K562 (cell line): ENCODE results near the gene STT3B. TPM values are rescaled to one million over a fixed set of nuclear protein-coding genes. Genes with fewer than 3 reads are reported as not detected.

ENCODE experiments used
- ARHGAP35 ChIP-seq: fragments of 450-650 bp; IDR thresholded peaks from 2 replicates; pipeline ENCODE4 v1.6.1; 2018; ENCODE audit not compliant: partially characterized antibody
- BMI1 ChIP-seq: fragments of 150-350 bp; IDR thresholded peaks from 2 replicates; pipeline ENCODE4 v1.6.1; 2014; ENCODE audit warnings: low read length
- BRD4 ChIP-seq: fragments of 200-600 bp; sonication (generic); IDR thresholded peaks from 2 replicates; pipeline ENCODE4 v1.6.1; 2017; ENCODE audit warnings: inconsistent platforms
- CCNT2 ChIP-seq: IDR thresholded peaks from 2 replicates; pipeline ENCODE4 v1.6.1; 2011; ENCODE audit warnings: borderline replicate concordance, low read depth, mild to moderate bottlenecking, moderate library complexity, mixed read lengths, low read length; ENCODE audit not compliant: insufficient read length; ENCODE audit errors: extremely low read depth
- FOSL1 ChIP-seq: fragments of 200-800 bp; sonication (Bioruptor generic); conservative IDR thresholded peaks from 2 replicates; pipeline ENCODE4 v1.6.1; 2016; ENCODE audit warnings: missing genetic modification characterization, missing compliant biosample characterization
- HDAC6 ChIP-seq: IDR thresholded peaks from 2 replicates; pipeline ENCODE4 v1.6.1; 2012; ENCODE audit warnings: low read depth, mild to moderate bottlenecking, control low read depth, inconsistent platforms, low read length, moderate library complexity
- HMG20A ChIP-seq: fragments of 450-650 bp; formaldehyde crosslinking; conservative IDR thresholded peaks from 2 replicates; pipeline ENCODE4 v1.4.0; 2020; ENCODE audit warnings: mild to moderate bottlenecking, mixed read lengths
- LEF1 ChIP-seq: fragments of 450-650 bp; IDR thresholded peaks from 2 replicates; pipeline ENCODE4 v1.6.1; 2016; ENCODE audit warnings: mild to moderate bottlenecking
- NKRF ChIP-seq: fragments of 450-650 bp; IDR thresholded peaks from 2 replicates; pipeline ENCODE4 v1.6.1; 2016; ENCODE audit warnings: borderline replicate concordance
- POLR2H ChIP-seq: IDR thresholded peaks from 2 replicates; pipeline ENCODE4 v1.6.1; 2016; ENCODE audit warnings: missing genetic modification characterization, low read depth, mild to moderate bottlenecking, control low read depth, missing compliant biosample characterization, moderate library complexity
- PRMT5 ChIP-seq: sonication (generic); formaldehyde crosslinking; IDR thresholded peaks from 2 replicates; pipeline ENCODE4 v1.5.0; 2020; ENCODE audit warnings: missing genetic modification reagents
- SMAD4 ChIP-seq: fragments of 250-450 bp; sonication (Bioruptor Pico); conservative IDR thresholded peaks from 2 replicates; pipeline ENCODE4 v1.8.0; 2021; ENCODE audit warnings: inconsistent platforms, mild to moderate bottlenecking, moderate library complexity
- SRSF1 ChIP-seq: fragments of 200-400 bp; formaldehyde crosslinking; IDR thresholded peaks from 2 replicates; pipeline ENCODE4 v1.6.1; 2017; ENCODE audit warnings: mild to moderate bottlenecking, low read depth, low read length, moderate library complexity
- SUPT5H ChIP-seq: fragments of 450-650 bp; IDR thresholded peaks from 2 replicates; pipeline ENCODE4 v1.6.1; 2016
- TFAM ChIP-seq: fragments of 250-450 bp; sonication (Bioruptor Pico); conservative IDR thresholded peaks from 2 replicates; pipeline ENCODE4 v1.5.0; 2021; ENCODE audit warnings: mild to moderate bottlenecking, moderate library complexity
- TFE3 ChIP-seq: fragments of 450-650 bp; formaldehyde crosslinking; IDR thresholded peaks from 2 replicates; pipeline ENCODE4 v1.4.0; 2020; ENCODE audit warnings: mild to moderate bottlenecking, mixed read lengths
- ZFP30 ChIP-seq: fragments of 250-450 bp; sonication (Bioruptor Pico); IDR thresholded peaks from 2 replicates; pipeline ENCODE4 v1.8.0; 2022; ENCODE audit warnings: moderate library complexity, mild to moderate bottlenecking, inconsistent platforms, borderline replicate concordance
- ZNF134 ChIP-seq: fragments of 250-450 bp; sonication (Bioruptor Pico); conservative IDR thresholded peaks from 2 replicates; pipeline ENCODE4 v1.4.0; 2020
- ZNF282 ChIP-seq: sonication (generic); formaldehyde crosslinking; IDR thresholded peaks from 2 replicates; pipeline ENCODE4 v1.8.1; 2023; ENCODE audit warnings: missing genetic modification reagents
- ZNF311 ChIP-seq: fragments of 250-450 bp; sonication (Bioruptor Pico); IDR thresholded peaks from 2 replicates; pipeline ENCODE4 v1.4.0; 2020; ENCODE audit warnings: mild to moderate bottlenecking, moderate library complexity
- ZNF561 ChIP-seq: fragments of 450-650 bp; formaldehyde crosslinking; conservative IDR thresholded peaks from 2 replicates; pipeline ENCODE4 v1.4.0; 2020; ENCODE audit warnings: mild to moderate bottlenecking, moderate library complexity
- ZNF592 ChIP-seq: fragments of 450-650 bp; IDR thresholded peaks from 2 replicates; pipeline ENCODE4 v1.6.1; 2017; ENCODE audit warnings: antibody characterized with exemption, mild to moderate bottlenecking
- ZNF766 ChIP-seq: fragments of 200-800 bp; sonication (Bioruptor generic); conservative IDR thresholded peaks from 2 replicates; pipeline ENCODE4 v1.6.1; 2016; ENCODE audit warnings: missing genetic modification characterization, missing compliant biosample characterization
- polyA plus RNA-seq, 8 experiments: library from polyadenylated mRNA; depleted of rRNA in 4 of 8; stranded (reverse) in 5 of 8; unstranded in 3 of 8; fragments of >200 nt; fragmentation: Nextera tagmentation in 2 of 8; fragmentation: Illumina TruSeq in 1 of 8; extraction: Ambion mirVana in 2 of 8; extraction: Trizol in 1 of 8; gene quantifications; 2 replicates each; pipeline versions ENCODE4 v1.2.1 to v1.2.3, GENCODE V29; 2011 to 2014; ENCODE audit warnings: inconsistent platforms in 1 of 8, missing spikeins in 1 of 8
- total RNA-seq, 7 experiments: library from RNA; depleted of rRNA in 6 of 7; stranded (reverse); fragments of >200 nt in 6 of 7; fragmentation: Illumina TruSeq in 2 of 7; extraction: Trizol in 2 of 7; gene quantifications; 2 replicates each; pipeline versions ENCODE4 v1.2.1 to v1.2.3, GENCODE V29; 2011 to 2021; ENCODE audit warnings: low replicate concordance in 1 of 7

The STT3B gene
- total and polyA plus RNA-seq, 9 of the 15 experiments (the other 6 are each of a cell fraction or from before 2014, with no cell fraction given) = 22.4 to 147 (median 100) TPM

GRCh38 chr3:31486865-31487533 lies 45.7 kb upstream of the STT3B start (continued):
- TF ChIP-seq NKRF = no peak
- TF ChIP-seq ZNF561 = no peak
- no peak for TF ChIP-seq SRSF1
- TF ChIP-seq ZNF311 (CRISPR knock-in tag) = no peak
- TF ChIP-seq BRD4 = no peak
- no peak for TF ChIP-seq TFAM (CRISPR knock-in tag)
- TF ChIP-seq ARHGAP35 = no peak
- no peak for TF ChIP-seq POLR2H
- no peak for TF ChIP-seq FOSL1 (tag)
- peak; percentile 36 for TF ChIP-seq CCNT2
- no peak for TF ChIP-seq HMG20A
- no peak for TF ChIP-seq PRMT5 (CRISPR knock-in tag)
- TF ChIP-seq ZFP30 (CRISPR knock-in tag) = no peak
- TF ChIP-seq LEF1 = 0 out of 2 replicates have a peak, but pooled peaks have one; percentile 30
- peak; percentile 82 for TF ChIP-seq ZNF134 (CRISPR knock-in tag)
- TF ChIP-seq SMAD4 (CRISPR knock-in tag) = peak; percentile 83; the same call in 1 of the 2 replicates
- no peak for TF ChIP-seq SUPT5H
- TF ChIP-seq TFE3 (CRISPR knock-in tag) = no peak
- 0 out of 2 replicates have a peak, but pooled peaks have one; percentile 13 for TF ChIP-seq ZNF766
- TF ChIP-seq BMI1 = no peak
- no peak for TF ChIP-seq HDAC6
- TF ChIP-seq ZNF282 (CRISPR knock-in tag) = no peak
- TF ChIP-seq ZNF592 = peak; percentile 29; the same call in 1 of the 2 replicates
